HepG2 (cell line): Measurements from ENCODE around the gene NGEF. TPM values are rescaled to one million over a fixed set of nuclear protein-coding genes. Genes with fewer than 3 reads are reported as not detected.

ENCODE experiments used
- ARHGAP35 ChIP-seq: sonication (generic); formaldehyde crosslinking; IDR thresholded peaks from 2 replicates; pipeline ENCODE4 v1.9.0; 2022; ENCODE audit warnings: mild to moderate bottlenecking, inconsistent platforms, moderate library complexity, missing genetic modification reagents, borderline replicate concordance
- ATF7 ChIP-seq, 2 experiments: fragments of 450-650 bp in 1 of 2; sonication (generic) in 1 of 2; formaldehyde crosslinking in 1 of 2; IDR thresholded peaks; 2 replicates each; pipeline versions ENCODE4 v1.4.0 to v1.6.1; 2016 to 2020; ENCODE audit warnings: antibody characterized with exemption in 1 of 2, mild to moderate bottlenecking in 1 of 2, missing genetic modification reagents in 1 of 2
- BRD4 ChIP-seq: sonication (generic); formaldehyde crosslinking; IDR thresholded peaks from 2 replicates; pipeline ENCODE4 v1.4.0; 2020; ENCODE audit warnings: missing genetic modification reagents
- CENPBD1 ChIP-seq: sonication (generic); formaldehyde crosslinking; IDR thresholded peaks from 2 replicates; pipeline ENCODE4 v1.8.0; 2022; ENCODE audit warnings: missing genetic modification reagents, low read depth, mild to moderate bottlenecking, borderline replicate concordance
- CREB1 ChIP-seq, 2 experiments: fragments of 450-650 bp in 1 of 2; IDR thresholded peaks; 2 replicates each; pipeline ENCODE4 v1.6.1; 2016 to 2017; ENCODE audit warnings: control low read depth in 1 of 2, mild to moderate bottlenecking in 1 of 2, missing compliant biosample characterization in 1 of 2, missing genetic modification characterization in 1 of 2
- E2F2 ChIP-seq: sonication (generic); formaldehyde crosslinking; IDR thresholded peaks from 2 replicates; pipeline ENCODE4 v1.4.0; 2020; ENCODE audit warnings: missing genetic modification reagents, borderline replicate concordance
- NBN ChIP-seq: fragments of 450-650 bp; conservative IDR thresholded peaks from 2 replicates; pipeline ENCODE4 v1.6.1; 2017
- SATB2 ChIP-seq: sonication (generic); formaldehyde crosslinking; IDR thresholded peaks from 2 replicates; pipeline ENCODE4 v1.5.0; 2020; ENCODE audit warnings: missing genetic modification reagents
- SMAD3 ChIP-seq: sonication (generic); formaldehyde crosslinking; IDR thresholded peaks from 2 replicates; pipeline ENCODE4 v1.4.0; 2020; ENCODE audit warnings: missing genetic modification reagents
- SNAPC2 ChIP-seq: sonication (generic); formaldehyde crosslinking; IDR thresholded peaks from 2 replicates; pipeline ENCODE4 v1.8.1; 2022; ENCODE audit warnings: mild to moderate bottlenecking, missing genetic modification reagents
- SOX13 ChIP-seq, 3 experiments: fragments of 450-650 bp in 1 of 3; sonication (generic) in 1 of 3; formaldehyde crosslinking in 1 of 3; IDR thresholded peaks in 2 of 3; conservative IDR thresholded peaks in 1 of 3; 2 replicates each; pipeline versions ENCODE4 v1.5.0 to v1.6.1; 2016 to 2020; ENCODE audit warnings: antibody characterized with exemption in 1 of 3, mild to moderate bottlenecking in 1 of 3, missing compliant biosample characterization in 1 of 3, missing genetic modification reagents in 1 of 3, moderate library complexity in 1 of 3
- ZNF318 ChIP-seq: sonication (generic); formaldehyde crosslinking; IDR thresholded peaks from 2 replicates; pipeline ENCODE4 v1.4.0; 2020; ENCODE audit warnings: mild to moderate bottlenecking, missing genetic modification reagents
- ZNF567 ChIP-seq: sonication (generic); formaldehyde crosslinking; IDR thresholded peaks from 2 replicates; pipeline ENCODE4 v1.8.1; 2023; ENCODE audit warnings: mild to moderate bottlenecking, missing genetic modification reagents, borderline replicate concordance
- polyA plus RNA-seq, 8 experiments: library from polyadenylated mRNA; depleted of rRNA in 3 of 8; stranded (reverse) in 7 of 8; unstranded in 1 of 8; fragments of >200 nt; fragmentation: Illumina TruSeq in 4 of 8; extraction: Trizol in 4 of 8; gene quantifications; 2 replicates each; pipeline versions ENCODE4 v1.2.1 to v1.2.3, GENCODE V29; 2011 to 2016; ENCODE audit warnings: low read depth in 4 of 8, missing spikeins in 1 of 8, mixed read lengths in 1 of 8; ENCODE audit not compliant: insufficient read depth in 1 of 8
- total RNA-seq, 5 experiments: library from RNA; depleted of rRNA; stranded (reverse); fragments of >200 nt; fragmentation: Illumina TruSeq; extraction: Trizol; gene quantifications; 2 replicates each; pipeline ENCODE4 v1.2.3, GENCODE V29; 2016; ENCODE audit warnings: low read depth in 1 of 5
- TF ChIP-seq, protein P1 (sequence below): sonication (generic); formaldehyde crosslinking; IDR thresholded peaks from 2 replicates; pipeline ENCODE4 v1.4.0; 2020; ENCODE audit warnings: missing genetic modification reagents

Gene NGEF
- total and polyA plus RNA-seq, 2 of the 13 experiments (the other 11 are each of a cell fraction or from before 2014, with no cell fraction given), result 14.4 to 36.9 TPM

GRCh38 chr2:233062451-233062850 is 49.4 kb upstream of the NGEF start (continued):
- TF ChIP-seq, protein P1, sequence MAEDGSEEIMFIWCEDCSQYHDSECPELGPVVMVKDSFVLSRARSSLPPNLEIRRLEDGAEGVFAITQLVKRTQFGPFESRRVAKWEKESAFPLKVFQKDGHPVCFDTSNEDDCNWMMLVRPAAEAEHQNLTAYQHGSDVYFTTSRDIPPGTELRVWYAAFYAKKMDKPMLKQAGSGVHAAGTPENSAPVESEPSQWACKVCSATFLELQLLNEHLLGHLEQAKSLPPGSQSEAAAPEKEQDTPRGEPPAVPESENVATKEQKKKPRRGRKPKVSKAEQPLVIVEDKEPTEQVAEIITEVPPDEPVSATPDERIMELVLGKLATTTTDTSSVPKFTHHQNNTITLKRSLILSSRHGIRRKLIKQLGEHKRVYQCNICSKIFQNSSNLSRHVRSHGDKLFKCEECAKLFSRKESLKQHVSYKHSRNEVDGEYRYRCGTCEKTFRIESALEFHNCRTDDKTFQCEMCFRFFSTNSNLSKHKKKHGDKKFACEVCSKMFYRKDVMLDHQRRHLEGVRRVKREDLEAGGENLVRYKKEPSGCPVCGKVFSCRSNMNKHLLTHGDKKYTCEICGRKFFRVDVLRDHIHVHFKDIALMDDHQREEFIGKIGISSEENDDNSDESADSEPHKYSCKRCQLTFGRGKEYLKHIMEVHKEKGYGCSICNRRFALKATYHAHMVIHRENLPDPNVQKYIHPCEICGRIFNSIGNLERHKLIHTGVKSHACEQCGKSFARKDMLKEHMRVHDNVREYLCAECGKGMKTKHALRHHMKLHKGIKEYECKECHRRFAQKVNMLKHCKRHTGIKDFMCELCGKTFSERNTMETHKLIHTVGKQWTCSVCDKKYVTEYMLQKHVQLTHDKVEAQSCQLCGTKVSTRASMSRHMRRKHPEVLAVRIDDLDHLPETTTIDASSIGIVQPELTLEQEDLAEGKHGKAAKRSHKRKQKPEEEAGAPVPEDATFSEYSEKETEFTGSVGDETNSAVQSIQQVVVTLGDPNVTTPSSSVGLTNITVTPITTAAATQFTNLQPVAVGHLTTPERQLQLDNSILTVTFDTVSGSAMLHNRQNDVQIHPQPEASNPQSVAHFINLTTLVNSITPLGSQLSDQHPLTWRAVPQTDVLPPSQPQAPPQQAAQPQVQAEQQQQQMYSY (CRISPR knock-in tag), result peak; percentile 6; the same call in 1 of the 2 replicates
- TF ChIP-seq SOX13 (IDR thresholded peaks at IDR 0.05) (no peak), SOX13 (CRISPR knock-in tag; conservative IDR thresholded peaks at IDR 0.05 in 1 of 2, IDR thresholded peaks at IDR 0.05 in 1 of 2) (no peak), SNAPC2 (CRISPR knock-in tag) (0 out of 2 replicates have a peak, but pooled peaks have one; percentile 8), SMAD3 (no peak), BRD4 (CRISPR knock-in tag) (0 out of 2 replicates have a peak, but pooled peaks have one; percentile 8), CENPBD1 (CRISPR knock-in tag) (0 out of 2 replicates have a peak, but pooled peaks have one; percentile 1), ZNF318 (CRISPR knock-in tag) (0 out of 2 replicates have a peak, but pooled peaks have one; percentile 33), ATF7 (IDR thresholded peaks at IDR 0.05) (no peak), ATF7 (CRISPR knock-in tag; IDR thresholded peaks at IDR 0.05) (0 out of 2 replicates have a peak, but pooled peaks have one; percentile 2), NBN (no peak), CREB1 (IDR thresholded peaks at IDR 0.05) (no peak), CREB1 (CRISPR knock-in tag; IDR thresholded peaks at IDR 0.05) (no peak), SATB2 (CRISPR knock-in tag) (no peak; the same call in 1 of the 2 replicates), ZNF567 (CRISPR knock-in tag) (0 out of 2 replicates have a peak, but pooled peaks have one; percentile 14), ARHGAP35 (CRISPR knock-in tag) (0 out of 2 replicates have a peak, but pooled peaks have one; percentile 32), E2F2 (peak; percentile 2; the same call in 1 of the 2 replicates)
